Erythroblast (primary cell): Measurements from ENCODE around the gene CIC.
A peak's percentile ranks its signal among the peaks of the same experiment; 100 is the strongest.

Source experiments
- GATA1 ChIP-seq: IDR thresholded peaks from 2 replicates; pipeline ENCODE4 v1.6.1; 2011; ENCODE audit warnings: low read depth, mild to moderate bottlenecking, control low read depth, low read length, moderate library complexity
- POLR2A ChIP-seq: IDR thresholded peaks from 2 replicates; pipeline ENCODE4 v1.6.1; 2011; ENCODE audit warnings: mild to moderate bottlenecking, low read length

DNA sequence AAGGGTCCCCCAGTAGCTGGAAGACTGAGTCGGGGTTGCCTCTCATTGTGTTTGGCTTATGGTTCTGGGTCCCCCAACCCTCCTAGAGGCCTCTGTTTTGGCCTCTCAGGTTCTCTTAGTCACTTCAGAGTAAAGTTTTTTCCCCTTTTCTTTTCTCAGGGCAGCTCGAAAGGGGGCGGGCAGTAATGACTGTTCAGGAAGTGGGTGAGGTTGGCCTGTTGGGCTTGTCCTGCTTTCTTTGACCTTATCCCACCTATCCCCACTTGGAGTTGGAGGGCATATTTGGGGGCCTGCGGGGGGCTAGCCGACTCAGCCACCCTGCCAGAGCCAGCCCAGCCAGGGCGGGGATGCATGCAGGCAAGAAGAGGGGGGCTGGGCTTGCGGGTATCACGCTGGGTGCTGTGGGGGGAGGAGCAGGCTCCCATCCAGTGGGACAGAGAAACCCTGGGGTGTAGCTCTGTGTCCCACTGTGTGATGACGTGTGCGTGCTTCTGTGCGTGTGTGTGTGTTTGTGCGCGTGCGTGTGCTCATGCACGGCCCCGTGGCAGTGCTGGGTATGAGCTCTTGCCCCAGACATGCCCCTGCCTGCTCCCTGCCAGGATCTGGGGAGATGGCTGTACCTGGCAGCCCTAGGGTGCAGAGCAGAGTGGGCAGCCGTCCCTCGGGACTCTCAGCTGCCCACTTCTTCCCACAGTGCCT, 1.4 kb downstream of the CIC start:
- TF ChIP-seq POLR2A (peak; percentile 55), GATA1 (no peak)
